Activated CD4-positive, alpha-beta T cell treated with anti-CD3 and anti-CD28 coated beads for 48 hours (primary cell): ENCODE data around the gene MCAT.

ENCODE experiments used
- DNase-seq: peaks from one replicate; pipeline ENCODE4 v3.0.0-alpha.2; 2020

Gene MCAT

GRCh38 chr22:43088627-43088983, 54.6 kb downstream of the MCAT start:
- DNase-seq, result peak; percentile 28

- DNase-seq, result peak; percentile 7
Observed at GRCh38 chr22:43085658-43086606, 57.3 kb downstream of the MCAT start.
